NOMO-1 treated with dmso at 0.1 percent for 144 hours (cell line): ENCODE data around the gene NRDE2.

Experiments
- DNase-seq: peaks from one replicate; lab custom pipeline; 2025; ENCODE audit not compliant: unreplicated experiment; lab: John Stamatoyannopoulos, UW

Gene NRDE2

GRCh38 chr14:90297876-90298629, 33.7 kb downstream of the NRDE2 start:
- DNase-seq, result no peak

DNA sequence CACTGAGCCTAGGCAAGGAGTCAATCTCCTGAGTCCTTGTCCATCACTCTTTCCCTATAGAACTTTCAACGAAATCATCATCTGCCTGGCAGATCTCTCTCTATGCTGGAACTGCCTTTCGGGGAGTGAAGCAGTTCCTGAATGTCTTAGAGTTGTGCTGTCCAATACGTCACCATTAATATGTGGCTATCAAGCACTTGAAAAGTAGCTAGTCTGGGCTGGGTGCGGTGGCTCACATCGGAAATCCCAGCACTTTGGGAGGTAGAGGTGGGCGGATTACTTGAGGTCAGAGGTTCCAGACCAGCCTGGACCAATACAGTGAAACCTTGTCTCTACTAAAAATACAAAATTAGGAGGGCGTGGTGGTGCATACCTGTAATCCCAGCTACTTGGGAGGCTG, 35.1 kb downstream of the NRDE2 start:
- no peak for DNase-seq

DNA sequence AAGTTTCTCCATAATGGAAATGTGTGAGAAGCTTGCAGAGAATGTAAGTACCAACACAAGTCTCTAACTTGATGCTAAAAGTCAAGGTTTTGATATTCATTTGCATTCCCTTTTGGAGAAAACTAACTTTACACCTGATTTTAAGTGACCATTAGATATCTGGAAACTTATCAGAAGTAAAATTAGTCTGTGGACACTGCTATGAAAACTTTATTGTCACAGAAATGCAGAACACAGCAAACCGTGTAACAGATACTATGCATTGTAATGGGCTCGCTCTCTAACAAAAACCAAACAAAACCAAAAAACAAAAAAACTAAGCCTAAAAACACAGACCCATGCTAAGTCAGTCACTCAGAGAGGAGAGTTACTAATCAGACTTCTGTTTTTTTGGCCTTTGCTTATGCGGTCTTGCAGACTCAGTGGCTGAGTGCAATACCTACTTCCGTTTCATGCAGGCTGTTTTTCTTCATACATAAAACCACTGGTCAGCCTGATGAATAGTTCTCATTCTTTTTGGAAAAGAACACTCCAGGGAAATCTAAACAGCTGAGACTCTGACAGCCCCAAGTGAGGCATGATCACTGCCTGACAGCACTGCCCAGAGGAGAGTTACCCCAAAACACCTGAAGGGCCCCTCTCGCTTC, 35.7 kb downstream of the NRDE2 start:
- DNase-seq, result peak; percentile 56

DNA sequence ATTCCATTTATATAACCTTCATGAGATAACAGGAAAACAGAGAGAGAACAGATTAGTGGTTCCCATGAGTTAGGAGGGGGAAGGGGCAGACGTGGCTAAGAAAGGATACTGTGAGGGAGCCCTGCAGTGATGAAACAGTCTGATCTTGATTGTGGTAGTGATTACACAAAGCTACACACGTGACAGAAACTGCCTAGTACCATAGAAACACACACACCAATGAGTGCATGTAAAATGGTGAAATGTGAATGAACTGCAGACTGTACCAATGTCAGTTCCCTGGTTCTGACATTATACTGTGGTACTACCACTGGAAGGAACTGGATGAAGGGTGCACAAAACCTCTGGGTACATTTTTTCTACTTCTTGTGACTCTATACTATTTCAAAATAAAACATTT, 36.9 kb downstream of the NRDE2 start:
- peak; percentile 49 for DNase-seq

- no peak for DNase-seq
Observed at GRCh38 chr14:90293766-90294730, 37.7 kb downstream of the NRDE2 start.

DNA sequence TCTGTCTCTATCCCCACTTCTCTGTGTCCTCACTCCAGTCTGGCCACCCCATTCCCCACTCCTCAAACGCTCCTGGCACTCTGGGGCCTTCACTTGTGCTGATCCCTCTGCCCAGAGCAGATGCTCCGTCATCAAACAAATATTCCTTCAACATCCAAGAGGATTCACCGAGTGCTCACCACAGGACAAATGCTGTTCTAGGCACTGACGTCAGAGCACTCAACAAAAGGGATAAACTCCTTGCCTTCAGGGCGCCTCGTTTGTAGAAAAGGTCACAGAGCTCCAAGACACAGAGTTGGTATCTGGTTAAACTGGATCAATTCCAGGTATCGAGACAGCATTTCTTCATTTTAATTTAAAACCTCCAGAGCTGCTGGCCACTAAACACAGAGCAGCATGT, 40.0 kb downstream of the NRDE2 start:
- DNase-seq, result no peak

DNA sequence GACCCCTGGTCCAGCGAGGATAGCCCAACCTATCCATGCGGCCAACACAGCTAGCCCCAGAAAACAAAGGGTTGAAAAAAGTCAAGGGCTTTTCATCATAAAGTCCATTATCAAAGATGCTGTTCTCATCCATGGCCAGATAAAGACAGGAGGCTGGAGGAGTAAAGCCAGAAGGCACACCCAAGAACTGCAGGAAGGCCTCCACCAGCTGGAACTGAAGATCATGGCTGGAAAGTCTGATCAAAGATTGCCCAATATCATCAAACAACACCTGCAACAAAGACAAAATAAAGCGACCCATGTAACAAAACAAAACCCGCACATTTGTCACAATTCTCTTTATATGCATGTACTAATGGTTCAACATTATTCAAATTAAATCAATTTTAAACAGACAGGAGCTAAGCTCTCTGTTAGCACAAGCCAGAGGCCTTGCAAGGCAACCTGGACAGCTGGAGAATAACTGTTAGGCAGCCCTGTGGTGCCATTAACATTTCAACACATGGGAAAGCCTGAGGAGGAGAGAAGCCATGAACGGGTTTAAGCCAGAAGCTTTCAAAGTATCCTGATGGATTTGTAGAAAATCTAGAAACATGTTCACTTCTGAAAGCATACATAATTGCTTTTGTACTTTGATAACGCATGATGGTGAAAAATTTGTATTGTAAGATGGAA, 41.3 kb downstream of the NRDE2 start:
- DNase-seq, result no peak

DNA sequence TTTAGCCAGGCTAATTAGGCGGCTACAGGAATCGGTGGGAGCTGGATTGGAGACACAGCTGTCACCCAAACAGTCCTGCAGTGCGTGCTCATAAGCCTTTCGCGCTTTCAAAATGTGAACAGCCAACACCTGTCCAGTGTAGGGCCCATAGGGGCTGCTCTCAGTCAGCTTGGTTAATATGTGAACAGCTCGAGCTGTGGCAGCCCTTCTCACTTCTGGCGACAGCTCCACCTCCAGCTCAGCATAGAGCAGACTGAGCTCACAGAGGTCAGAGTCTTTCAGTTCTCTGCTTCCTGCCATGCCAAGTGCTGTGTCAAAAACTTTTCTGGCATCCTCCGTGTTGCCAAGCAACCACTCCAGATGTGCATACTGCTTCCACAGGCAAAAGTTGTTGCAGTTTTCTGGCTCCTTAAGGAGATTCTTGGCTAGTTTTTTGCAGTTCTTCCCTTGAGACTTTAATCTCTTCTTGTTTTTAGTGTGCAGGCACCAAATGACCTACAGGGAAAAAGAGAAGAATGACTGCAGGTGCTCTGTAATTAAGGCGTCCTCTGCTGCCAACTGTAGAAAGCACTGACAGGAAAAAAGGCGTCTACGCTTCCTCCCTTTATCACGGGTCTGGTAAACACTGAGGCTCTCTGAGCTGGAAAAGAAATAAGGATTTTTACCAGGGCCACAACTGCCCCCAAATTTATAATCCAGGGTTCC, 42.9 kb downstream of the NRDE2 start:
- no peak for DNase-seq

DNA sequence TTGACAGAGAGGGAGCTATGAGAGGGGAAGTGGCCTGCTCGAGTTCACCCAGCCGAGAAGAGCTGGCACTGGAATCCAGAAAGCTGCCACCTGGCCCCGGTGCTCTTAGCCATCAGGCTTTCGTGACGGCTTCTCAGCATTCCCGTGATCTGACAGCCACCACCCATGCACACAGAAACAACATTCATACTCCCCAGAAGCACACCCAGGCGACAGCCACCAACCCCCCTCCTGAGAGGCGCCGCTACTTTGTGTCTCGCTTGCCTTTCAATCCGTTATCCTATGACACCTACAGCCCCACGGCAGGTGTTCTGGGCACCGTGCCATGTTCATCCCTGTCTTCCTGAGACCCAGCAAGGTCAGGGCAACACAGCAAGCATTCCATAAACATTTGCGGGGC, 44.0 kb downstream of the NRDE2 start:
- DNase-seq, result no peak

DNA sequence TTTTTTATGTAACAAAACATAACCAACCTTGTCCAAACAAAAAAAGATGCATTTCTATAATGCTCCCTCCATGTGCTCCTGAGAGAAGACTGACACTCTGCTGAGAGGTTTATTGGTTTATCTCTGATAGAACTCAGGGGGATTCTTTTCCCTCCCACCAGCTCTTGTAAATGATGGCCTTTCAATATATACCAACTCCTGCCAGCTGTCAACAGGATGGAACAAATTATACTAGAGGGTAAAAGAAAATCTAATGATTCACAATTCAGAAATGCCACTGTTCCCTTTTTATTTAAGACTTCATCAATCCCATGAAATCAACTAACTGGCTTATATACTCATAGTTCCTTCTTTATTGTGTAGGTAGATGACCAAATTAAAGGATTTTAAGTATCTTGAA, 50.0 kb downstream of the NRDE2 start:
- DNase-seq, result no peak

GRCh38 chr14:90281261-90281660, 50.5 kb downstream of the NRDE2 start:
- DNase-seq, result no peak

GRCh38 chr14:90280096-90280495, 51.6 kb downstream of the NRDE2 start:
- DNase-seq, result no peak

GRCh38 chr14:90278199-90279175, 53.3 kb downstream of the NRDE2 start:
- no peak for DNase-seq

DNA sequence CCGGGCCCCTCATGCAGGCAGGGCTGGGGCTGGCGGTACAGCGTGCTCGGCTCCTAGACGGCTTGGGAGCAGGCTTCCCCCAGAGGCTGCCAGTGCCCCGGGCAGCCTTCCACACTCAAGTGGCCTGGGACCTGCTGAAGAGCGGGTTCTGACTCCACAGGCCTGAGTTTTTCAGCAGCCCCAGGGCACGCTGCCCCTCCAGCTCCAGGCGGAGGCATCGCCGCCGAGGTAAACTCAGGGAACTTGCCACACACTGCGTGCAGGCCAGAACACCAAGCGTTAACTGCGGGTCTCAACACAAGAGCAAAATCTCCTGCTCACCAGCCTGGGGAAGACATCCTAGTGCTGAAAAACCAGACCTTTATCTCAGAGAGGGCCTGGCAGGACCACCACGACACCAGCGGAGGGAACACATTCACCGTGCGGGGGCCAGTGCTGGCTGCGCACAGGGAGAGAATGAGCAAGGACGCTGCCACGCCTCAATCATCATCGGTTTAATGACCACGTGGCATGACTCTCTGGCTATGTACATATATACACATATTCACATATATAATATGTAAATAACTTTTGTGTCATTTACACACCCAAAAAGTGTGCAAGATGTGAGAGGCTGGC, 54.1 kb downstream of the NRDE2 start:
- DNase-seq, result no peak

DNA sequence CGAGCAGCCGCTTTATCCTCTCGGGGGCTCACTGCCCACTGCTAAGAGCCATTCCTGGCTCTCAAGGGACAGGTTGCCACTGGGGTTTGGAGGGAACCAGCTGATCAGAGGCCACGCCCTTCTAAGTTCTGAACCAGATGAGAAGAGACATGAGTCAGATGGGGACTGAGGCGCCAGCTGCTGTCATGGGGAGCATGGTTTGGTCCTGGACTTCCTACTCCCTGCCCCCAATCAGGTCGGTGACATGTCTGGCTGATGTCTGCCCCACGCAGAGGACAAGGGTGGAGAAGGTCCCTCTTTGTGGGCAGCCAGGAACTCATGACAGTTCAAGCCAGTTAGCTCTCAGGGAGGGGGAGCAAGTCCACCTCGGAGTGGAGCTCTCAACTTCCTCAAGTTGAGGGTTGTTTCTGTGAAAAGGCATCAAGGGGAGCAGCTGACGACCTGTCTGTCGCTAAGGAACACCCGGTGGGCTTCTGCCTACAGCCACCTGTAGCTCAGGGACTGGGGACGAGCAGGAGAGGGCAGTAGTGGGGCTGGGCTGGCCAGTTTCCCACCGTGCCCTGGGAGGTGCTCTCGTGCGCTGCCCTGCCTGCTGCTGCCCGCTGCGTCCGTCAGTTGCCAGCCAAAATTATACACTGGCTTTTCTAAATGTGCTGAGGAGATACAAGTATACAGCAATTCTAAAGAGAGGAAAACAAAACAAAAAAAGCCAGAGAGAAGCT, 54.9 kb downstream of the NRDE2 start:
- no peak for DNase-seq

DNA sequence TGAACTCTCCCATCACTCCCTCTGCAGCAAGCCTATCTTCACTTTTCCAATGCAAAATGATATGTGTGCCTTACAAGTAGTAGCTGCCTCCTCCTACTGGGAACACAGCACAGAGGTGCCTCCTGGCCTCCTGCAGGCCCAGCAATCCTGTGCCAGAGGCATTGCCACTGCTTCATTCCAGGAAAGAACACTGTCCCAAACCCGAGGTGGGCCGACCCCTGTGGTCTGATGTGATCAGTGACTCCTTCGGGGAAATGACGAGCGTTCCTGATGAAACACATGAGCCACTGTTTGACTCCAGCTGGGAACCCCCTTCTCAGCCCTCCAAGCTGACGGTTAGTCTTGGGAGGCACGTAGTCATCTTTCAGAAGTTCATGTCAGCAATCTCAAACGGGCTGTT, 55.9 kb downstream of the NRDE2 start:
- DNase-seq, result no peak

DNA sequence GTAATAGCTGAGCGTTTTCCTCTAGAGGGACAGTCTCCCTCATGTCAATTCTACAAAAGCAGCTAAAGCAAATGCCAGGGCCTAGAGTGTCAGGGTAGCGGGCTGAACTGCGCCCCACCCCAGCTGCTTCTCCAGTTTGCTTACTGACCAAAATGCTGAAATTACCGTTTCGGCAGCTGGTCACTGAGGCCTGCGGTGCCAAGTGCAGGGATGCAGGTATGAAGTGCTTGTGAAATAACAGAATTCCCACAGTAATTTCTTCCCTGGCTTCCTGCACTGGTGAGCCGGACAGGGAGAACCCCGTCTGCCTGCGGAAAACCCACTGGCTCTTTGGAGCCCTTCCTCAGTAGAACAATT, 56.3 kb downstream of the NRDE2 start:
- no peak for DNase-seq

GRCh38 chr14:90274808-90275457, 56.8 kb downstream of the NRDE2 start:
- no peak for DNase-seq
